Body of pancreas (tissue), 4 donors: ENCODE data around the gene SLC6A7.

Experiments
- POLR2A ChIP-seq, 3 donors: fragments of 450-650 bp; IDR thresholded peaks; one replicate each; pipeline ENCODE4 v1.6.1; 2016; ENCODE audit warnings: antibody characterized with exemption in 3 of 3, mild to moderate bottlenecking in 2 of 3
- TF ChIP-seq, protein P1 (sequence below), 7 experiments: fragments of 450-650 bp in 4 of 7; fragments of 200-600 bp in 3 of 7; sonication (generic) in 3 of 7; IDR thresholded peaks; one replicate each; pipeline ENCODE4 v1.5.1; 2016 to 2019; ENCODE audit warnings: antibody characterized with exemption in 7 of 7

DNA sequence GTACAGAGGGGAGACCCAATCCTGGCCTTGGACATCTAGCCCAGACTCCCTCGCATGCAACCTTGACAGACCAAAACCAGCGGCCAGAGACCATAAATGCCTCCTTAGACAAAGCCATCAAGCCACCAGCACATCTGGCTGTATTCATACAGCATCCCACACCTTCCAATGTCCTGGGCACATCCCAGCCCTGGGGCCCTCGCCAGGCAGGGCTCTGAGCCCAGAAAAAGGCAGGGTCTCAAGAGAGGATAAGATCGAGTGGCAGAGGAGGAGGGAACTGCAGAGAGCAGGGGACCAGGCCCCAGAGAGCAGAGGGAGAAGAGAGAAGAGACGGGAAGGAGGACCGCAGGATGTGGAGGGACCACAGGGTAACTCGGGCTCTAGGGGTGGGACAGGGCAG lies 54.3 kb downstream of the SLC6A7 start:
- TF ChIP-seq, protein P1, sequence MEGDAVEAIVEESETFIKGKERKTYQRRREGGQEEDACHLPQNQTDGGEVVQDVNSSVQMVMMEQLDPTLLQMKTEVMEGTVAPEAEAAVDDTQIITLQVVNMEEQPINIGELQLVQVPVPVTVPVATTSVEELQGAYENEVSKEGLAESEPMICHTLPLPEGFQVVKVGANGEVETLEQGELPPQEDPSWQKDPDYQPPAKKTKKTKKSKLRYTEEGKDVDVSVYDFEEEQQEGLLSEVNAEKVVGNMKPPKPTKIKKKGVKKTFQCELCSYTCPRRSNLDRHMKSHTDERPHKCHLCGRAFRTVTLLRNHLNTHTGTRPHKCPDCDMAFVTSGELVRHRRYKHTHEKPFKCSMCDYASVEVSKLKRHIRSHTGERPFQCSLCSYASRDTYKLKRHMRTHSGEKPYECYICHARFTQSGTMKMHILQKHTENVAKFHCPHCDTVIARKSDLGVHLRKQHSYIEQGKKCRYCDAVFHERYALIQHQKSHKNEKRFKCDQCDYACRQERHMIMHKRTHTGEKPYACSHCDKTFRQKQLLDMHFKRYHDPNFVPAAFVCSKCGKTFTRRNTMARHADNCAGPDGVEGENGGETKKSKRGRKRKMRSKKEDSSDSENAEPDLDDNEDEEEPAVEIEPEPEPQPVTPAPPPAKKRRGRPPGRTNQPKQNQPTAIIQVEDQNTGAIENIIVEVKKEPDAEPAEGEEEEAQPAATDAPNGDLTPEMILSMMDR (IDR thresholded peaks at IDR 0.05) = no peak
- TF ChIP-seq POLR2A (IDR thresholded peaks at IDR 0.05) = no peak
